GM19455 (cell line): ENCODE data around the gene OR4N2.
"Not testable (repeated sequence)": the region's sequence is repeated elsewhere in the genome, so short reads cannot be mapped to it uniquely, and the experiment has no call there.

Source experiments
- ATAC-seq: cut with Tn5 transposase; IDR thresholded peaks from one replicate; pipeline ENCODE4 v1.9.1; 2021; ENCODE audit not compliant: unreplicated experiment

Gene OR4N2

GRCh38 chr14:19828314-19828713, 24.7 kb downstream of the OR4N2 start:
- ATAC-seq = no peak

- not testable (repeated sequence) for ATAC-seq
These were observed 30.8 kb downstream of the OR4N2 start for GRCh38 chr14:19834203-19834848.

- no peak for ATAC-seq
These were observed 34.9 kb downstream of the OR4N2 start for GRCh38 chr14:19838433-19838832.

- ATAC-seq = no peak
These were observed 47.8 kb downstream of the OR4N2 start for GRCh38 chr14:19851365-19851764.

GRCh38 chr14:19866061-19866669, 62.6 kb downstream of the OR4N2 start:
- ATAC-seq = not testable (repeated sequence)

GRCh38 chr14:19873178-19873577, 69.6 kb downstream of the OR4N2 start:
- ATAC-seq = no peak

- no peak for ATAC-seq
These were observed 71.3 kb downstream of the OR4N2 start, which contains the start of gene OR4K2 for GRCh38 chr14:19874842-19875241. TSS of gene OR4K2 (plus strand) at chr14:19875142. CDS start at chr14:19876268, 1,126 bp downstream.

- no peak for ATAC-seq
These were observed 74.6 kb downstream of the OR4N2 start for GRCh38 chr14:19878029-19878642.
